HepG2 (cell line): ENCODE results near the gene MRPS10. TPM values are rescaled to one million over a fixed set of nuclear protein-coding genes. Genes with fewer than 3 reads are reported as not detected.

Source experiments
- CREB1 ChIP-seq, 2 experiments: fragments of 450-650 bp in 1 of 2; IDR thresholded peaks; 2 replicates each; pipeline ENCODE4 v1.6.1; 2016 to 2017; ENCODE audit warnings: control low read depth in 1 of 2, mild to moderate bottlenecking in 1 of 2, missing compliant biosample characterization in 1 of 2, missing genetic modification characterization in 1 of 2
- ESRRA ChIP-seq: sonication (generic); formaldehyde crosslinking; IDR thresholded peaks from 2 replicates; pipeline ENCODE4 v1.5.1; 2020; ENCODE audit warnings: mild to moderate bottlenecking, low read depth, missing genetic modification reagents
- HNRNPH1 ChIP-seq: fragments of 200-400 bp; formaldehyde crosslinking; optimal IDR thresholded peaks from 2 replicates; pipeline ENCODE3; 2017; ENCODE audit warnings: mild to moderate bottlenecking, low read depth, low read length
- KAT7 ChIP-seq: IDR thresholded peaks from 2 replicates; pipeline ENCODE4 v1.6.1; 2018; ENCODE audit warnings: borderline replicate concordance, missing compliant biosample characterization
- NR3C1 ChIP-seq: sonication (generic); formaldehyde crosslinking; IDR thresholded peaks from 2 replicates; pipeline ENCODE4 v1.4.0; 2020; ENCODE audit warnings: missing genetic modification reagents
- RBFOX2 ChIP-seq: fragments of 200-400 bp; formaldehyde crosslinking; IDR thresholded peaks from 2 replicates; pipeline ENCODE4 v1.6.1; 2017; ENCODE audit warnings: low read depth, mild to moderate bottlenecking, low read length
- RORA ChIP-seq: sonication (generic); formaldehyde crosslinking; IDR thresholded peaks from 2 replicates; pipeline ENCODE4 v1.5.0; 2020; ENCODE audit warnings: mild to moderate bottlenecking, missing genetic modification reagents, moderate library complexity
- SNAPC4 ChIP-seq: sonication (generic); formaldehyde crosslinking; IDR thresholded peaks from 2 replicates; pipeline ENCODE4 v1.4.0; 2020; ENCODE audit warnings: mild to moderate bottlenecking, missing genetic modification reagents
- SRSF1 ChIP-seq: fragments of 200-400 bp; formaldehyde crosslinking; optimal IDR thresholded peaks from 2 replicates; pipeline ENCODE3; 2017; ENCODE audit warnings: mild to moderate bottlenecking, low read depth, low read length, moderate library complexity
- TFAP4 ChIP-seq: sonication (generic); IDR thresholded peaks from 2 replicates; pipeline ENCODE4 v1.6.1; 2016; ENCODE audit warnings: low read depth, borderline replicate concordance
- YY1 ChIP-seq: IDR thresholded peaks from 2 replicates; pipeline ENCODE4 v1.6.1; 2011; ENCODE audit warnings: low read length, low read depth, moderate library complexity, mild to moderate bottlenecking; ENCODE audit not compliant: insufficient read depth, insufficient replicate concordance
- ZNF572 ChIP-seq: sonication (generic); formaldehyde crosslinking; IDR thresholded peaks from 2 replicates; pipeline ENCODE4 v1.5.1; 2020; ENCODE audit warnings: mild to moderate bottlenecking, missing genetic modification reagents
- ZNF646 ChIP-seq: sonication (generic); formaldehyde crosslinking; IDR thresholded peaks from 2 replicates; pipeline ENCODE4 v1.9.0; 2021; ENCODE audit warnings: mild to moderate bottlenecking, missing genetic modification reagents
- ZNF891 ChIP-seq: sonication (generic); formaldehyde crosslinking; IDR thresholded peaks from 2 replicates; pipeline ENCODE4 v1.5.0; 2020; ENCODE audit warnings: mild to moderate bottlenecking, missing genetic modification reagents
- polyA plus RNA-seq, 8 experiments: library from polyadenylated mRNA; depleted of rRNA in 3 of 8; stranded (reverse) in 7 of 8; unstranded in 1 of 8; fragments of >200 nt; fragmentation: Illumina TruSeq in 4 of 8; extraction: Trizol in 4 of 8; gene quantifications; 2 replicates each; pipeline versions ENCODE4 v1.2.1 to v1.2.3, GENCODE V29; 2011 to 2016; ENCODE audit warnings: low read depth in 4 of 8, missing spikeins in 1 of 8, mixed read lengths in 1 of 8; ENCODE audit not compliant: insufficient read depth in 1 of 8
- total RNA-seq, 5 experiments: library from RNA; depleted of rRNA; stranded (reverse); fragments of >200 nt; fragmentation: Illumina TruSeq; extraction: Trizol; gene quantifications; 2 replicates each; pipeline ENCODE4 v1.2.3, GENCODE V29; 2016; ENCODE audit warnings: low read depth in 1 of 5

The MRPS10 gene
- total and polyA plus RNA-seq, 2 of the 13 experiments (the other 11 are each of a cell fraction or from before 2014, with no cell fraction given) = 31.7 to 54.6 TPM

- TF ChIP-seq SNAPC4 (peak; percentile 92; the same call in 1 of the 2 replicates), CREB1 (IDR thresholded peaks at IDR 0.05) (peak; percentile 33; the same call in 1 of the 2 replicates), CREB1 (CRISPR knock-in tag; IDR thresholded peaks at IDR 0.05) (peak; percentile 95), RBFOX2 (peak; percentile 85), ZNF891 (CRISPR knock-in tag) (peak; percentile 88; the same call in 1 of the 2 replicates), RORA (no peak), ESRRA (CRISPR knock-in tag) (peak; percentile 35; the same call in 1 of the 2 replicates), NR3C1 (no peak), ZNF572 (CRISPR knock-in tag) (peak; percentile 48; the same call in 1 of the 2 replicates), SRSF1 (no peak), YY1 (peak; percentile 99), TFAP4 (peak; percentile 62; the same call in 1 of the 2 replicates), HNRNPH1 (no peak), KAT7 (CRISPR knock-in tag) (peak; percentile 98), ZNF646 (CRISPR knock-in tag) (no peak; the same call in 1 of the 2 replicates)
These were observed at the start of gene MRPS10 (continued) for GRCh38 chr6:42217519-42218367.
